C4-2B (cell line): Measurements from ENCODE around the gene AGO4.

Source experiments
- ZFX ChIP-seq: fragments of 450-650 bp; IDR thresholded peaks from 2 replicates; pipeline ENCODE4 v1.6.1; 2017
- TF ChIP-seq, protein P1 (sequence below): fragments of 450-650 bp; conservative IDR thresholded peaks from 2 replicates; pipeline ENCODE4 v1.5.1; 2017; ENCODE audit warnings: mild to moderate bottlenecking

DNA sequence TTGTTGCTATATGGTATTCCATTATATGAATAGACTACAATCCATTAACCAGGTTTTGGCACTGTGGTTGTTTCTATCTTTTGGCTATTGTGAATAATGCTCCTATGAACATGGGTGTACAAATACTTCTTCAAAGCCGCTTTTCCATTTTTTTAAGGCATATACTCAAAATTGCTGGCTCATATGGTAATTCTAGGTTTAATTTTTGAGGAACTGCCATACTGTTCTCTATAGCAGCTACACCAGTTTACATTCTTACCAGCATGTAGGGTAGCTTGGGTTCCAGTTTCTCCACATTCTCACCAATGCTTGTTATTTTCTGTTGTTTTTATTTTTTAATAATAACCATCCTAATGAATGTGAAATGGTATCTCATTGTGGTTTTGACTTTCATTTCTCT lies 55.3 kb downstream of the AGO4 start:
- TF ChIP-seq, protein P1, sequence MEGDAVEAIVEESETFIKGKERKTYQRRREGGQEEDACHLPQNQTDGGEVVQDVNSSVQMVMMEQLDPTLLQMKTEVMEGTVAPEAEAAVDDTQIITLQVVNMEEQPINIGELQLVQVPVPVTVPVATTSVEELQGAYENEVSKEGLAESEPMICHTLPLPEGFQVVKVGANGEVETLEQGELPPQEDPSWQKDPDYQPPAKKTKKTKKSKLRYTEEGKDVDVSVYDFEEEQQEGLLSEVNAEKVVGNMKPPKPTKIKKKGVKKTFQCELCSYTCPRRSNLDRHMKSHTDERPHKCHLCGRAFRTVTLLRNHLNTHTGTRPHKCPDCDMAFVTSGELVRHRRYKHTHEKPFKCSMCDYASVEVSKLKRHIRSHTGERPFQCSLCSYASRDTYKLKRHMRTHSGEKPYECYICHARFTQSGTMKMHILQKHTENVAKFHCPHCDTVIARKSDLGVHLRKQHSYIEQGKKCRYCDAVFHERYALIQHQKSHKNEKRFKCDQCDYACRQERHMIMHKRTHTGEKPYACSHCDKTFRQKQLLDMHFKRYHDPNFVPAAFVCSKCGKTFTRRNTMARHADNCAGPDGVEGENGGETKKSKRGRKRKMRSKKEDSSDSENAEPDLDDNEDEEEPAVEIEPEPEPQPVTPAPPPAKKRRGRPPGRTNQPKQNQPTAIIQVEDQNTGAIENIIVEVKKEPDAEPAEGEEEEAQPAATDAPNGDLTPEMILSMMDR, result no peak
- TF ChIP-seq ZFX, result no peak
